Measurements from ENCODE around the gene WDR27.

WDR27 gene

DNA sequence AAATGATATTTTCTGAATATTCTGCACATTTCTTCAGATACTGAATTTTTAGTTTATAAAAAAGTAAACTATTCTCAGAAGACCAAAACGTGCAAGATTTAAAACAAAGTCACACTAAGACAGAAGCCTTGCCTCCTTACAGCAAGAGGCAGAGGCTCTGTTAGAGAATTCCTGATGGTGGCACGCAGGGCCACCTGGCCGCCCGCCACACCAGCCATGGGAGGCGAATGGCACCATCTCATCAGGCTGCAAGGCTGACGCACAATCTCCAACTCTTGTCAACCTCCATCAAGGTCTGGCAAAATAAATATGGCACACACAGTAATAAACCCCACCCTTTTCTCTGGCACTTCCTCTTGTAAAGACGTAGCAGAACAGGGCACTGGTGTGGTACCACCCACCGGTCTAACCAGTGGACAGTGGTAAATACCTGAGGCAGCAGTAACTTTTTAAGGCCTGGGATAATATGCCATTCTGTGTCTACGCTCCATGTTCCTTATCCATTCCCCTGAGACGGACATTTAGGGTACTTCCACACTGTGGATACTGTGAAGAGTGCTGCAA lies 111.4 kb downstream of the WDR27 start:
- Histone ChIP-seq H3K9ac (ENCODE audit: low read depth, low read length) (no peak overlapping the region), H3K4me2 (ENCODE audit: insufficient read depth, low read length) (no peak overlapping the region)

DNA sequence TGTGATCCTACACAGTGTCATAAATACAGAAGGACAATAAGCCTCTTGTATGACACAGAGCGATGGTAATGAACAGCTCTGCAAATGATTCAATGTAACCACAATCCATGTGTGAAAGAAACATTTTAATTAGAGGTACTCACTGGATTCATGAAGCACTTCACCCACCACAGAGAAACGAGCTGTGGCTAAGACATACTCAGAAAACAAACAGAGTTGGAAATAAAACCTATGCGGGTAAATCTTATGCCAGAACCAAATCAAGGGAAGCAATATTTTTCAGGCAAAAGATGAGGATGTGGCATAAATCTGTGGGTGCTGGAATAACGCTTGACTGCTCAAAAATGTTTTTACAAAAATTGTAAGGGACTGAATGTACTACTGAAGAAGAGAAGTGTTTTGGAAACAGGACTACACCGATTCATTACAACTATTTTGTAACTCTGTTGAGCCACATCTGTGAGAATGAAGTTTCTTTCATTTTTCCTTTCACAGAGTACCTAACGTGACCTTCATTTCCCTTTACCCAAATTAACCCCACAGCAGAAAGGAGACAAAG lies 112.1 kb downstream of the WDR27 start:
- TF ChIP-seq, protein P1, sequence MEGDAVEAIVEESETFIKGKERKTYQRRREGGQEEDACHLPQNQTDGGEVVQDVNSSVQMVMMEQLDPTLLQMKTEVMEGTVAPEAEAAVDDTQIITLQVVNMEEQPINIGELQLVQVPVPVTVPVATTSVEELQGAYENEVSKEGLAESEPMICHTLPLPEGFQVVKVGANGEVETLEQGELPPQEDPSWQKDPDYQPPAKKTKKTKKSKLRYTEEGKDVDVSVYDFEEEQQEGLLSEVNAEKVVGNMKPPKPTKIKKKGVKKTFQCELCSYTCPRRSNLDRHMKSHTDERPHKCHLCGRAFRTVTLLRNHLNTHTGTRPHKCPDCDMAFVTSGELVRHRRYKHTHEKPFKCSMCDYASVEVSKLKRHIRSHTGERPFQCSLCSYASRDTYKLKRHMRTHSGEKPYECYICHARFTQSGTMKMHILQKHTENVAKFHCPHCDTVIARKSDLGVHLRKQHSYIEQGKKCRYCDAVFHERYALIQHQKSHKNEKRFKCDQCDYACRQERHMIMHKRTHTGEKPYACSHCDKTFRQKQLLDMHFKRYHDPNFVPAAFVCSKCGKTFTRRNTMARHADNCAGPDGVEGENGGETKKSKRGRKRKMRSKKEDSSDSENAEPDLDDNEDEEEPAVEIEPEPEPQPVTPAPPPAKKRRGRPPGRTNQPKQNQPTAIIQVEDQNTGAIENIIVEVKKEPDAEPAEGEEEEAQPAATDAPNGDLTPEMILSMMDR (IDR thresholded peaks at IDR 0.05; ENCODE audit: borderline replicate concordance, extremely low read depth, low read length, poor library complexity, severe bottlenecking), result no peak
- no peak for TF ChIP-seq EZH2 (IDR thresholded peaks at IDR 0.05; ENCODE audit: borderline replicate concordance, low read depth, low read length, severe bottlenecking)
- no peak overlapping the region for H3K9ac ChIP-seq (ENCODE audit: low read depth, low read length)
- H3K36me3 ChIP-seq (ENCODE audit: insufficient read depth, low read length), result no peaks in the 10 kb centered on the region
- no peaks in the 10 kb centered on the region for H3K9me3 ChIP-seq (ENCODE audit: insufficient read depth, low read length, severe bottlenecking)
- no peak overlapping the region for H3K4me2 ChIP-seq (ENCODE audit: insufficient read depth, low read length)
- H3K4me1 ChIP-seq (ENCODE audit: insufficient read depth, low read length), result peaks cover under 1% of the 10 kb centered on the region; the same call in 1 of the 2 replicates
- ATAC-seq (ENCODE audit: insufficient read depth, low read depth) (no peak), DNase-seq (no peak)
- H3K4me3 ChIP-seq (ENCODE audit: low read depth in 1 of 2, low read length in 2 of 2), result no peak overlapping the region
- no peak overlapping the region for H2AFZ ChIP-seq (ENCODE audit: low read depth, low read length)
- no peak overlapping the region for H3K27ac ChIP-seq (ENCODE audit: low read length)
- H4K20me1 ChIP-seq (ENCODE audit: insufficient read depth, low read length), result no peaks in the 10 kb centered on the region
- no peaks in the 10 kb centered on the region for H3K79me2 ChIP-seq (ENCODE audit: insufficient read depth, low read length)
- no peaks in the 10 kb centered on the region for H3K27me3 ChIP-seq (ENCODE audit: insufficient read depth, low read length, poor library complexity)

More for the DNA sequence above, 111.4 kb downstream of the WDR27 start:
- Histone ChIP-seq H3K9me3 (ENCODE audit: insufficient read depth, low read length, severe bottlenecking) (no peaks in the 10 kb centered on the region), H3K27ac (ENCODE audit: low read length) (no peak overlapping the region), H3K4me3 (ENCODE audit: low read depth in 1 of 2, low read length in 2 of 2) (no peak overlapping the region), H3K4me1 (ENCODE audit: insufficient read depth, low read length) (no peaks in the 10 kb centered on the region), H2AFZ (ENCODE audit: low read depth, low read length) (no peak overlapping the region), H3K27me3 (ENCODE audit: insufficient read depth, low read length, poor library complexity) (no peaks in the 10 kb centered on the region), H3K36me3 (ENCODE audit: insufficient read depth, low read length) (no peaks in the 10 kb centered on the region), H3K79me2 (ENCODE audit: insufficient read depth, low read length) (no peaks in the 10 kb centered on the region), H4K20me1 (ENCODE audit: insufficient read depth, low read length) (no peaks in the 10 kb centered on the region)
- no peak for ATAC-seq (ENCODE audit: insufficient read depth, low read depth)
- TF ChIP-seq, protein P1 (IDR thresholded peaks at IDR 0.05; ENCODE audit: borderline replicate concordance, extremely low read depth, low read length, poor library complexity, severe bottlenecking), result no peak
- no peak for TF ChIP-seq EZH2 (IDR thresholded peaks at IDR 0.05; ENCODE audit: borderline replicate concordance, low read depth, low read length, severe bottlenecking)
- no peak for DNase-seq

DNA sequence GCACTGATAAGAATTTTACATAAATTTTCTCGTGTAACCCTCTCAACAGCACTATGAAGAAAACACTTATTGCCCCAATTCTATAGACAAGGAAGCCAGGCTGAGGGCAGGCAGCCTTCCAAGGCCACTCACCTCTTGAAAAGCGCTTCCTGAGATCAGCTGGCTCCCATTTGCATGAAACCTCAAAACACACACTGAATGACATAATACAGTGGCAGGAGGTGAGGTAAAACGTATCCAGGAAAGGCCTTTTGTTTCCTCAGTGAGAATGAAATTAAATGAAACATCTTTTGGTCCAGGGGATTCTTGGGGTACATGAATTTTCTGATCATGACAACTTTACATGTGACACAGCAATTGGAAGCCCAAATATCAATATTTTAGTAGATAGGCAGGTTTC lies 112.5 kb downstream of the WDR27 start:
- H2AFZ ChIP-seq (ENCODE audit: low read depth, low read length), result no peak overlapping the region
- H4K20me1 ChIP-seq (ENCODE audit: insufficient read depth, low read length), result no peaks in the 10 kb centered on the region
- H3K27me3 ChIP-seq (ENCODE audit: insufficient read depth, low read length, poor library complexity), result no peaks in the 10 kb centered on the region
- H3K36me3 ChIP-seq (ENCODE audit: insufficient read depth, low read length), result no peaks in the 10 kb centered on the region
- TF ChIP-seq, protein P1 (IDR thresholded peaks at IDR 0.05; ENCODE audit: borderline replicate concordance, extremely low read depth, low read length, poor library complexity, severe bottlenecking), result no peak
- no peak for TF ChIP-seq EZH2 (IDR thresholded peaks at IDR 0.05; ENCODE audit: borderline replicate concordance, low read depth, low read length, severe bottlenecking)
- no peak overlapping the region for H3K4me2 ChIP-seq (ENCODE audit: insufficient read depth, low read length)
- H3K4me3 ChIP-seq (ENCODE audit: low read depth in 1 of 2, low read length in 2 of 2), result no peak overlapping the region
- no peaks in the 10 kb centered on the region for H3K79me2 ChIP-seq (ENCODE audit: insufficient read depth, low read length)
- peaks cover 5% of the 10 kb centered on the region for H3K4me1 ChIP-seq (ENCODE audit: insufficient read depth, low read length)
- DNase-seq (no peak), ATAC-seq (ENCODE audit: insufficient read depth, low read depth) (no peak)
- no peak overlapping the region for H3K9ac ChIP-seq (ENCODE audit: low read depth, low read length)
- no peaks in the 10 kb centered on the region for H3K9me3 ChIP-seq (ENCODE audit: insufficient read depth, low read length, severe bottlenecking)
- no peak overlapping the region for H3K27ac ChIP-seq (ENCODE audit: low read length)

All from DND-41 (cell line).